ENCODE measurements around the gene TBX10. TPM values are rescaled to one million over a fixed set of nuclear protein-coding genes. Genes with fewer than 3 reads are reported as not detected.
"Not testable (repeated sequence)": the region's sequence is repeated elsewhere in the genome, so short reads cannot be mapped to it uniquely, and the experiment has no call there.

The TBX10 gene
- total and polyA plus RNA-seq, 7 donors = 15.8 to 109 (median 60.6) TPM; not detected in 4

DNA sequence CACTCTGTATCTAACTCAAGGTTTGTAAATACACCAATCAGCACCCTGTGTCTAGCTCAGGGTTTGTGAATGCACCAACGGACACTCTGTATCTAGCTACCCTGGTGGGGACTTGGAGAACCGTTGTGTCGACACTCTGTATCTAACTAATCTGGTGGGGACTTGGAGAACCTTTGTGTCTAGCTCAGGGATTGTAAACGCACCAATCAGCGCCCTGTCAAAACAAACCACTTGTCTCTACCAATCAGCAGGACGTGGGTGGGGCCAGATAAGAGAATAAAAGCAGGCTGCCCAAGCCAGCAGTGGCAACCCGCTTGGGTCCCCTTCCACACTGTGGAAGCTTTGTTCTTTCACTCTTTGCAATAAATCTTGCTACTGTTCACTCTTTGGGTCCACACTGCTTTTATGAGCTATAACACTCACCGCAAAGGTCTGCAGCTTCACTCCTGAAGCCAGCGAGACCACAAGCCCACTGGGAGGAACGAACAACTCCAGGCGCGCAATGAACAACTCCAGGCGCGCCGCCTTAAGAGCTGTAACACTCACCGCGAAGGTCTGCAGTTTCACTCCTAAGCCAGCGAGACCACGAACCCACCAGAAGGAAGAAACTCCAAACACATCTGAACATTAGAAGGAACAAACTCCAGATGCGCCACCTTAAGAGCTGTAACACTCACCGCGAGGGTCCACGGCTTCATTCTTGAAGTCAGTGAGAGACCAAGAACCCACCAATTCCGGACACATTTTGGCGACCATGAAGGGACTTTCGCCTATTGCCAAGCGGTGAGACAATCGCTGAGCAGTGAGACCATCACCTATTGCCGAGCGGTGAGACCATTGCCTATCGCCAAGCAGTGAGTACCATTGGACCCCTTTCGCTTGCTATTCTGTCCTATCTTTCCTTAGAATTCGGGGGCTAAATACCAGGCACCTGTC is 19.6 kb downstream of the TBX10 start:
- H3K27me3 ChIP-seq = peaks cover 0 to 20% (median 17%) of the 10 kb centered on the region in 3 donors
- H3K27ac ChIP-seq; H3K9me3 ChIP-seq; H3K36me3 ChIP-seq; DNase-seq; H3K4me3 ChIP-seq; intact Hi-C loops (cut with DNase I); H3K4me1 ChIP-seq: not testable (repeated sequence)
- 81 to 90% methylated on average over 33 of the region's 33 CpGs for WGBS, 2 donors

GRCh38 chr11:67618901-67619659 is 20.5 kb downstream of the TBX10 start:
- H3K4me3 ChIP-seq; H3K27ac ChIP-seq; H3K9me3 ChIP-seq; DNase-seq; H3K36me3 ChIP-seq; intact Hi-C loops (cut with DNase I): not testable (repeated sequence)
- WGBS, 2 donors = 91 to 94% methylated on average over 40 of the region's 40 CpGs
- Histone ChIP-seq H3K27me3 (peaks cover 8 to 26% (median 25%) of the 10 kb centered on the region in 3 donors), H3K4me1 (peaks cover 0 to 11% (median 5%) of the 10 kb centered on the region in 4 donors)

- H3K27ac ChIP-seq = no peak overlapping the region
- TF ChIP-seq POLR2A (IDR thresholded peaks at IDR 0.05) (no peak), POLR2AphosphoS5 (IDR thresholded peaks at IDR 0.05) (no peak), EP300 (IDR thresholded peaks at IDR 0.05) (no peak)
- TF ChIP-seq, protein P1, sequence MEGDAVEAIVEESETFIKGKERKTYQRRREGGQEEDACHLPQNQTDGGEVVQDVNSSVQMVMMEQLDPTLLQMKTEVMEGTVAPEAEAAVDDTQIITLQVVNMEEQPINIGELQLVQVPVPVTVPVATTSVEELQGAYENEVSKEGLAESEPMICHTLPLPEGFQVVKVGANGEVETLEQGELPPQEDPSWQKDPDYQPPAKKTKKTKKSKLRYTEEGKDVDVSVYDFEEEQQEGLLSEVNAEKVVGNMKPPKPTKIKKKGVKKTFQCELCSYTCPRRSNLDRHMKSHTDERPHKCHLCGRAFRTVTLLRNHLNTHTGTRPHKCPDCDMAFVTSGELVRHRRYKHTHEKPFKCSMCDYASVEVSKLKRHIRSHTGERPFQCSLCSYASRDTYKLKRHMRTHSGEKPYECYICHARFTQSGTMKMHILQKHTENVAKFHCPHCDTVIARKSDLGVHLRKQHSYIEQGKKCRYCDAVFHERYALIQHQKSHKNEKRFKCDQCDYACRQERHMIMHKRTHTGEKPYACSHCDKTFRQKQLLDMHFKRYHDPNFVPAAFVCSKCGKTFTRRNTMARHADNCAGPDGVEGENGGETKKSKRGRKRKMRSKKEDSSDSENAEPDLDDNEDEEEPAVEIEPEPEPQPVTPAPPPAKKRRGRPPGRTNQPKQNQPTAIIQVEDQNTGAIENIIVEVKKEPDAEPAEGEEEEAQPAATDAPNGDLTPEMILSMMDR (IDR thresholded peaks at IDR 0.05) = no peak
- peaks cover 2 to 10% (median 4%) of the 10 kb centered on the region in 4 donors for H3K36me3 ChIP-seq
- intact Hi-C loops (cut with DNase I) = no loop called here
- H3K27me3 ChIP-seq = peaks cover 8 to 26% (median 25%) of the 10 kb centered on the region in 3 donors
- no peaks in the 10 kb centered on the region for H3K9me3 ChIP-seq
- H3K4me1 ChIP-seq = peaks cover 0 to 16% (median 11%) of the 10 kb centered on the region in 4 donors
- no peak overlapping the region for H3K4me3 ChIP-seq
- WGBS, 2 donors = 82 to 83% methylated on average over 7 of the region's 7 CpGs
- DNase-seq = no peak
Measured at GRCh38 chr11:67617243-67617953, 22.2 kb downstream of the TBX10 start.

- no peak for TF ChIP-seq EP300 (IDR thresholded peaks at IDR 0.05)
- no peak for TF ChIP-seq POLR2AphosphoS5 (IDR thresholded peaks at IDR 0.05)
- TF ChIP-seq POLR2A (IDR thresholded peaks at IDR 0.05) = no peak
- TF ChIP-seq, protein P1 (IDR thresholded peaks at IDR 0.05) = no peak
- peaks cover 0 to 16% (median 11%) of the 10 kb centered on the region in 4 donors for H3K4me1 ChIP-seq
- no peak for DNase-seq
- no peaks in the 10 kb centered on the region for H3K9me3 ChIP-seq
- H3K27me3 ChIP-seq = peaks cover 8 to 26% (median 25%) of the 10 kb centered on the region in 3 donors
- 49 to 54% methylated on average over 11 of the region's 11 CpGs for WGBS, 2 donors
- peaks cover 7 to 17% (median 11%) of the 10 kb centered on the region in 4 donors for H3K36me3 ChIP-seq
- intact Hi-C loops (cut with DNase I) = no loop called here
- no peak overlapping the region for H3K4me3 ChIP-seq
- no peak overlapping the region for H3K27ac ChIP-seq
Measured at GRCh38 chr11:67616431-67617242, 22.9 kb downstream of the TBX10 start.
